ENCODE data around the gene TRIM56. TPM values are rescaled to one million over a fixed set of nuclear protein-coding genes. Genes with fewer than 3 reads are reported as not detected.
A peak's percentile ranks its signal among the peaks of the same experiment; 100 is the strongest.

TRIM56 gene
- total and polyA plus RNA-seq, 2 of the 13 experiments (the other 11 are each of a cell fraction or from before 2014, with no cell fraction given), result 3.2 to 7.1 TPM

GRCh38 chr7:101126651-101127459 is 41.6 kb downstream of the TRIM56 start, which contains the start of gene SERPINE1 (continued):
- peak; percentile 71 to 80; a peak in 3 of 4 replicates for TF ChIP-seq EP300 (IDR thresholded peaks at IDR 0.05; ENCODE audit: low read depth in 2 of 2, low read length in 2 of 2)
- TF ChIP-seq EP300 (CRISPR knock-in tag; IDR thresholded peaks at IDR 0.05; ENCODE audit: borderline replicate concordance), result peak; percentile 61
- no peak for TF ChIP-seq ZNF282 (IDR thresholded peaks at IDR 0.05; ENCODE audit: partially characterized antibody)
- TF ChIP-seq PHF5A (CRISPR knock-in tag; IDR thresholded peaks at IDR 0.05; ENCODE audit: low read depth, unreplicated experiment), result peak; percentile 90
- TF ChIP-seq ADNP (CRISPR knock-in tag; IDR thresholded peaks at IDR 0.05), result 0 out of 2 replicates have a peak, but pooled peaks have one; percentile 40
- TF ChIP-seq ZNF225 (CRISPR knock-in tag; IDR thresholded peaks at IDR 0.05), result peak; percentile 26; the same call in 1 of the 2 replicates
- peak; percentile 76 for TF ChIP-seq ZNF501 (CRISPR knock-in tag; IDR thresholded peaks at IDR 0.05)
- TF ChIP-seq ZNF274 (CRISPR knock-in tag; IDR thresholded peaks at IDR 0.05), result no peak
- TF ChIP-seq, protein P1, sequence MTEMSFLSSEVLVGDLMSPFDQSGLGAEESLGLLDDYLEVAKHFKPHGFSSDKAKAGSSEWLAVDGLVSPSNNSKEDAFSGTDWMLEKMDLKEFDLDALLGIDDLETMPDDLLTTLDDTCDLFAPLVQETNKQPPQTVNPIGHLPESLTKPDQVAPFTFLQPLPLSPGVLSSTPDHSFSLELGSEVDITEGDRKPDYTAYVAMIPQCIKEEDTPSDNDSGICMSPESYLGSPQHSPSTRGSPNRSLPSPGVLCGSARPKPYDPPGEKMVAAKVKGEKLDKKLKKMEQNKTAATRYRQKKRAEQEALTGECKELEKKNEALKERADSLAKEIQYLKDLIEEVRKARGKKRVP (CRISPR knock-in tag; IDR thresholded peaks at IDR 0.05), result peak in 1 of 2 experiments; percentile 81; a peak in 2 of 4 replicates
- TF ChIP-seq, protein P2, sequence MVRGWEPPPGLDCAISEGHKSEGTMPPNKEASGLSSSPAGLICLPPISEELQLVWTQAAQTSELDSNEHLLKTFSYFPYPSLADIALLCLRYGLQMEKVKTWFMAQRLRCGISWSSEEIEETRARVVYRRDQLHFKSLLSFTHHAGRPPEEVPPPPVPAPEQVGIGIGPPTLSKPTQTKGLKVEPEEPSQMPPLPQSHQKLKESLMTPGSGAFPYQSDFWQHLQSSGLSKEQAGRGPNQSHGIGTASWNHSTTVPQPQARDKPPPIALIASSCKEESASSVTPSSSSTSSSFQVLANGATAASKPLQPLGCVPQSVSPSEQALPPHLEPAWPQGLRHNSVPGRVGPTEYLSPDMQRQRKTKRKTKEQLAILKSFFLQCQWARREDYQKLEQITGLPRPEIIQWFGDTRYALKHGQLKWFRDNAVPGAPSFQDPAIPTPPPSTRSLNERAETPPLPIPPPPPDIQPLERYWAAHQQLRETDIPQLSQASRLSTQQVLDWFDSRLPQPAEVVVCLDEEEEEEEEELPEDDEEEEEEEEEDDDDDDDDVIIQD (CRISPR knock-in tag; IDR thresholded peaks at IDR 0.05; ENCODE audit: low read depth), result peak; percentile 75
- TF ChIP-seq SP5 (CRISPR knock-in tag; IDR thresholded peaks at IDR 0.05; ENCODE audit: borderline replicate concordance, low read depth), result peak; percentile 84
- TF ChIP-seq, protein P3, sequence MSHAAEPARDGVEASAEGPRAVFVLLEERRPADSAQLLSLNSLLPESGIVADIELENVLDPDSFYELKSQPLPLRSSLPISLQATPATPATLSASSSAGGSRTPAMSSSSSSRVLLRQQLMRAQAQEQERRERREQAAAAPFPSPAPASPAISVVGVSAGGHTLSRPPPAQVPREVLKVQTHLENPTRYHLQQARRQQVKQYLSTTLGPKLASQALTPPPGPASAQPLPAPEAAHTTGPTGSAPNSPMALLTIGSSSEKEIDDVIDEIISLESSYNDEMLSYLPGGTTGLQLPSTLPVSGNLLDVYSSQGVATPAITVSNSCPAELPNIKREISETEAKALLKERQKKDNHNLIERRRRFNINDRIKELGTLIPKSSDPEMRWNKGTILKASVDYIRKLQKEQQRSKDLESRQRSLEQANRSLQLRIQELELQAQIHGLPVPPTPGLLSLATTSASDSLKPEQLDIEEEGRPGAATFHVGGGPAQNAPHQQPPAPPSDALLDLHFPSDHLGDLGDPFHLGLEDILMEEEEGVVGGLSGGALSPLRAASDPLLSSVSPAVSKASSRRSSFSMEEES (CRISPR knock-in tag; IDR thresholded peaks at IDR 0.05), result peak; percentile 41; the same call in 1 of the 2 replicates
- peak; percentile 89 for TF ChIP-seq CEBPG (CRISPR knock-in tag; IDR thresholded peaks at IDR 0.05)
- peak; percentile 26; the same call in 1 of the 2 replicates for TF ChIP-seq ZNF747 (CRISPR knock-in tag; IDR thresholded peaks at IDR 0.05; ENCODE audit: borderline replicate concordance)
- TF ChIP-seq ZNF605 (CRISPR knock-in tag; IDR thresholded peaks at IDR 0.05), result peak; percentile 0
- peak; percentile 72; the same call in 1 of the 2 replicates for TF ChIP-seq ZNF337 (CRISPR knock-in tag; IDR thresholded peaks at IDR 0.05; ENCODE audit: borderline replicate concordance, low read depth)
- peak; percentile 23; the same call in 1 of the 2 replicates for TF ChIP-seq IRF2 (CRISPR knock-in tag; IDR thresholded peaks at IDR 0.05)
- peak; percentile 78; the same call in 1 of the 2 replicates for TF ChIP-seq FOXK1 (CRISPR knock-in tag; IDR thresholded peaks at IDR 0.05; ENCODE audit: borderline replicate concordance, low read depth)
- peak; percentile 97 for TF ChIP-seq MED1 (CRISPR knock-in tag; IDR thresholded peaks at IDR 0.05)
- peak; percentile 94 for TF ChIP-seq SALL2 (CRISPR knock-in tag; IDR thresholded peaks at IDR 0.05)
- TF ChIP-seq, protein P4, sequence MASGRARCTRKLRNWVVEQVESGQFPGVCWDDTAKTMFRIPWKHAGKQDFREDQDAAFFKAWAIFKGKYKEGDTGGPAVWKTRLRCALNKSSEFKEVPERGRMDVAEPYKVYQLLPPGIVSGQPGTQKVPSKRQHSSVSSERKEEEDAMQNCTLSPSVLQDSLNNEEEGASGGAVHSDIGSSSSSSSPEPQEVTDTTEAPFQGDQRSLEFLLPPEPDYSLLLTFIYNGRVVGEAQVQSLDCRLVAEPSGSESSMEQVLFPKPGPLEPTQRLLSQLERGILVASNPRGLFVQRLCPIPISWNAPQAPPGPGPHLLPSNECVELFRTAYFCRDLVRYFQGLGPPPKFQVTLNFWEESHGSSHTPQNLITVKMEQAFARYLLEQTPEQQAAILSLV (CRISPR knock-in tag; IDR thresholded peaks at IDR 0.05; ENCODE audit: borderline replicate concordance), result peak; percentile 92
